GM12872 (cell line): ENCODE measurements around the gene B3GNT9.

Experiments
- TF ChIP-seq, protein P1 (sequence below): IDR thresholded peaks from 3 replicates; pipeline ENCODE4 v1.5.1; 2011; ENCODE audit warnings: low read depth, mild to moderate bottlenecking, low read length, moderate library complexity; ENCODE audit not compliant: insufficient read depth

B3GNT9 gene

DNA sequence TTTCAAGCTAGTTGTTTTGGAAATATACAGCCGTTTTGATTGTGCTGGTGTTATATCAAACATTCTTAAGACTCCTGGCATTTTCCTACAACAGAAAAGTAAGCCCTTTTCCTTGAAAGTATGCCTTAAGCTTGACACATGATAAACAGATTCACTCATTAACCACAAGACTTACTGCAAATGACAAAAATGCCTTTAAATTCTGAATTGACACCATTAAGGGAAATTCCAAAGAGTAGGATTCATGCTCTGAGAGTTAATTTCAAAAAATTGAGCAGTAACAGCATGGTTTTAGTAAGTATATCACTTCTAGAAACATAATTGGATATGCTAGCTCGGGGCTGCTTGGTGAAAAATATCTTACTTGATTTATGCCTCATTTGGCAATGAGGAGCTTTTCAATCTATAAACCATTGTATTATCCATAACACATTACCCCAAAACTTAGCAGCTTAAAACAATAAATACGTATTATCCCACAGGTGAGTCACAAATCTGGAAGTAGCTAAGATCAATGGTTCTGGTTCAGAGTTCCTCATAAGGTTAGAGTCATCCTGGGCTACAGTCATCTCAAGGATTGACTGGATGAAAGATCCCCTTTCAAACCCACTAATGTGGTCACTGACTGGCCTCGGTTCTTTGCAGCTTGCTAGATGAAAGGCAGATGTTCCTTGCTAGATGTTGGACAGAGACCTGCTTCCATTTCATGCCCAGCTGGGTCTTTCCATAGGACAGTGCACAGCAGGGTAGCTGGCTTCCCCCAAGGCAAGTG, 49.3 kb downstream of the B3GNT9 start:
- TF ChIP-seq, protein P1, sequence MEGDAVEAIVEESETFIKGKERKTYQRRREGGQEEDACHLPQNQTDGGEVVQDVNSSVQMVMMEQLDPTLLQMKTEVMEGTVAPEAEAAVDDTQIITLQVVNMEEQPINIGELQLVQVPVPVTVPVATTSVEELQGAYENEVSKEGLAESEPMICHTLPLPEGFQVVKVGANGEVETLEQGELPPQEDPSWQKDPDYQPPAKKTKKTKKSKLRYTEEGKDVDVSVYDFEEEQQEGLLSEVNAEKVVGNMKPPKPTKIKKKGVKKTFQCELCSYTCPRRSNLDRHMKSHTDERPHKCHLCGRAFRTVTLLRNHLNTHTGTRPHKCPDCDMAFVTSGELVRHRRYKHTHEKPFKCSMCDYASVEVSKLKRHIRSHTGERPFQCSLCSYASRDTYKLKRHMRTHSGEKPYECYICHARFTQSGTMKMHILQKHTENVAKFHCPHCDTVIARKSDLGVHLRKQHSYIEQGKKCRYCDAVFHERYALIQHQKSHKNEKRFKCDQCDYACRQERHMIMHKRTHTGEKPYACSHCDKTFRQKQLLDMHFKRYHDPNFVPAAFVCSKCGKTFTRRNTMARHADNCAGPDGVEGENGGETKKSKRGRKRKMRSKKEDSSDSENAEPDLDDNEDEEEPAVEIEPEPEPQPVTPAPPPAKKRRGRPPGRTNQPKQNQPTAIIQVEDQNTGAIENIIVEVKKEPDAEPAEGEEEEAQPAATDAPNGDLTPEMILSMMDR: no peak

DNA sequence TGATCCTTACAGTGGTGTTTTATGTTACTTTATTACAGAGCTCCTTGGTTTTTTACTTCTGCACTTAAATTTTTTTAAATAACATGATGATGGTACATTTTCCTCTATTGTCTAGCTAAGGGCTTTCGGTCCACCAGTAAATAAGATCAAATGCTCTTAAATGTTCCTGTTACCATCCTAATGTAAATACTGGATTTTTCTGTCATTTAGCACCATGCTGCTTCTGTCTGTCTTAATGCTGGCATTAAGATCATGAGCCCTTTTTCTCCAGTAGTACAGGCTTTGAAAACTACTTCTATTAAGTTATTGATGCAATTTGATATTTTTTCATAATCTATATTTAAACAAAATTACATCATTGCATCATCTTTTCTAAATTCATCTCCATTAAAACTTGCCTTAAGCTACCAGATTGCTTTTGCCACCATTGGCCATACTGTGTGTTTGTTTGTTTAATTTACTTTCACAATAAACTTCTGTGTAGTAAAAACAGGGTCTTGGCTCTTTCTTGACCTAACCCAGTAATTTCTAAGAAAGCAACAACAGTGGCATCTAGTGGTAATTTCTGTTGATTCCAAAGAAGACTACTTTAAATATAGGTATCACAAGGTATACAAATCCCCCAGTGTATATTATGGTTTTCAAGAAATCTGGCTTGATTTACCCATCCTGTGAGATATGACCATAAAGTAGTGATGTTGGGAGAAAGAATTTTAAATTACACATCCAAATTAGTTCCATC, 50.1 kb downstream of the B3GNT9 start:
- TF ChIP-seq, protein P1: peak; percentile 21; the same call in 1 of the 3 replicates

DNA sequence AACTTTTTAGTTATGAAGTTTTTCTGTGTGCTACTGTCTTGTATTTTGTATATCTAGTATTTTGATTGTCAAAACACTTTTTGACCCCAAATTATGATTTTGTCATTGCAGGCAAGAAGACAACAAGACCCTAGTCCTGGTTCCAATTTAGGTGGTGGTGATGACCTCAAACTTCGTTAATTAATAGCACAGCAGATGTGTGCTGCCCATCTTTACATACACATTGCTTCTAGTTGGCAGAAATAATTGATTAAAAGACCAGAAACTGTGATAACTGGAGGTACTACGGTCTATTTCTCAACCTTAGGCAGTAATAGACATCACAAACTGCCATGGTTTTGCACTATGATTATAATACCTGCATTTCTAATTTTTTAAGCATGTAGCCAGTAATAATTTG, 52.2 kb downstream of the B3GNT9 start:
- TF ChIP-seq, protein P1: no peak
